Measurements from ENCODE around the gene ULBP3.
"Not testable (repeated sequence)": the region's sequence is repeated elsewhere in the genome, so short reads cannot be mapped to it uniquely, and the experiment has no call there.

The ULBP3 gene

DNA sequence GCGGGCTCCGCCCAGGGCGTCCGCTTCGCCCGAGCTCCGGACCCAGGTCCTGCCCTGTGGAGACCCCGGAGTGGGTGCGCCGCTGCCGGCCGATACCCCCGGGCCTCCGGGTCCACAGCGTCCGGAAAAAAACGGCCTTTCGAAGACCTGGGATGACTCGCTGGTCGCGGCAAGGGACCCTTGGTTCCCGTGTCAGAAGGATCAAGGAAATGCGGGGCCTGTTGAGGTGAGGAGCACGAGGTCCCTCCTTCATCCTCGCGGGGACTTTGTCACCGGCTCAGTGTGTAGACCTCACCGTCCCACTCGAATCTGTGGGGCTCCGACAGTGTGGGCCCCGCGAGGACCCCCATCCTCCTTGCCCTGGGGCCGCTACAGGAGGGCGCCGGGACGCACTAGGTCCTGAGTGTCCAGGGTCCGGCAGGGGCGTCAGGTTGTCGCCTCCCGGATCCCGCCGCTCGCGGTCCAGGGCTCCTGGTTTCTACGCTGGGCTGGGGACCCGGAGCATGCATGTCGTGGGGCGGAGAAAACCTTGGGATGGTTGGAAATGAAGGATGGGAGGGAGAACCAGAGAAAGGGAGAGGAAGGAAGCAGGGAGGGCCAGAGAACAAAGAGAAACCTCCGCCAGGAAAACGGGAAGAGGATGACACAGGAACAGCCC is 54.2 kb downstream of the ULBP3 start:
- DNase-seq: not testable (repeated sequence)

DNA sequence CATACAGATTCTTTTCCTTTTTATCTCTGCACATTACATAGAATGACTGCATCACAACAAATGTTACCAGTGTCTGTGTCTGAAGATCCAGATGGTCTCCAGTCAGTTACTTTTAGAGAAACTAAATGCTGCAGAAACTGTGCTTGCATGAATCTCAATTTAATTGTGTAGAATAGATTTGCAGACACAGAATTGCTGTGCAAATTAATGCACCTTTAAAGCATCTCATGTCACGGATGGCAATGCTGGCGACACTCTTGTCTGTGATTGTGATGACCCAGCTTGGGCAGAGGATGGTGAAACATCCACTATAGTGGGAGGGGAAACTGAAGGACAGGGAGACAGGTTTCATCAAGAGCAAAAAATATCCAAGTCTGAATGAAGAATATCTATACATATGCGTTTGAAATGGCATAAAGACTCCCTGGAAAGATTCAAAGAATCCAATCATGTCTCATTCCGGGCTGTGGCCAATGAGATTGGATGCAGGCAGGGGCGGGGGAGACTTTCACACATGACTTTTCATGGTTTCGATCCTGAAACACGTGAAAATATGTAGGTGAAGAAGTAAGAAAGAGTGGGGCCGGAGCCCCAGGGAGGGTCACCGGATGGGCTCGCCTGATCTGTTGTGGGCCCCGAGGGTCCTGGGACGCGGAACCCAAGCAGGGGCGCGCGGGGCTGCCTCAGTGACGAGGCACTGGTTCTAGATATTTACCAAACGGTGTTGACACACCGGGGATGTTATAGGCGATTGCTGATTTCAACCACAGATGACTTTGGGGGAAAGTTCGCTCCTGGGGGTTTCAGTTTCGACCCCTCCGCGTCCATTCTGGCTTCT is 54.9 kb downstream of the ULBP3 start:
- not testable (repeated sequence) for DNase-seq

DNA sequence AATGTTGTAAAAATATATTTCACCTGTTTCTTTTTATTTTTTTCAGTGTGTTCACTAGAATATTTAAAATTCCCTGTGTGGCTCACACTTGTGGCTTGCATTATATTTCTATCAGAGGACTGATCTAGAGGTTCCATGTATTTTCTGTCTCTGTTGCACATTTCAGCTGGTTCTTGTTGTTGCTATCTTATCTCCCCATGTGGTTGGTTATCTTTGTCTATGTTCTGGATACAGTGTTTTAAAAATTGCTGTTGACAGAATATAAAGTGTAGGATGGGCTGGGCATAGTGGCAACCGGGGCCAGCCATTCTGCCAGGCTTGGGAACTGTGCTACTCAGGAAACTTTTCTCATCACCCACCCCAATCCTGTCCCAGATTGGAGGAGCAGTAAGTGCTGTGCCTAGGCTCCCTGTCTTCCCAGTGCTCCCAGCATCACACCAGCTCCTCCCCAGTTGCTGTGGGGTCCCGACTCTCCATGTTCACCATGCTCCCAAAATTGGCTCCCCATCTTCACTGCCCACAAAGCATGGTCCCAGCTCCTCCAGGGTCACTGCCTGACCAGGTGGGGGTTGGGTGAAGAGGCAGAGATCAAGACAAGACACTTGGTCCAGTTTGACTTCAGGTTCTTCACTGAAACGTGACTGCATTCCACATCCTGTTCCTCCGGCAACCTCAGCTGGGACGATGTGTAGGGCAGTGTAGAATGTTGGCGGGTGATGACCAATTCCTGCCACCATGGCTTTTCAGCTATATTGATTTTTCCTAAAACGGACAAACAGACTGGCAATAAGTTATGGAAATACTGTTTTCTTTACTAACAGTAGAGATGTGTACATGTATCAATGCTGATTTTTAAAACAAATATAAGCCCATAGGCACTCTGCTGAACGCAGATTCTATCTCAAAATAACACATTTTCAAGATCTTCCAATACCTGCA is 55.8 kb downstream of the ULBP3 start:
- not testable (repeated sequence) for DNase-seq
